OCI-LY3 (cell line): ENCODE data around the gene NUSAP1.

Experiments used
- H2AFZ ChIP-seq: fragments of 200-600, 300-600 bp; shearing (Covaris generic); 2 replicates; pipeline ENCODE4 v1.6.0; 2014; ENCODE audit warnings: antibody characterized with exemption, low read depth, low read length
- H3K27ac ChIP-seq: fragments of 200-600, 300-600 bp; sonication (generic); 2 replicates; pipeline ENCODE4 v1.5.1; 2014; ENCODE audit warnings: mild to moderate bottlenecking, low read length, moderate library complexity, mixed read lengths
- H3K27me3 ChIP-seq: fragments of 200-600, 300-600 bp; sonication (generic); 2 replicates; pipeline ENCODE4 v1.6.1; 2014; ENCODE audit warnings: low read depth, low read length, mixed read lengths
- H3K36me3 ChIP-seq: fragments of 200-600, 300-600 bp; sonication (generic); replicated peaks from 2 replicates; pipeline ENCODE3; 2014; ENCODE audit warnings: low read depth, low read length, mixed read lengths
- H3K4me1 ChIP-seq: fragments of 300-600, 200-600 bp; sonication (generic); 2 replicates; pipeline ENCODE4 v1.6.1; 2014; ENCODE audit warnings: low read length, mixed read lengths
- H3K4me2 ChIP-seq: fragments of 200-600, 300-600 bp; sonication (generic); 2 replicates; pipeline ENCODE4 v1.6.1; 2014; ENCODE audit warnings: low read length, mixed read lengths
- H3K4me3 ChIP-seq: fragments of 300-600, 200-600 bp; sonication (generic); 2 replicates; pipeline ENCODE4 v1.5.1; 2014; ENCODE audit warnings: antibody characterized with exemption, mild to moderate bottlenecking, low read length, moderate library complexity
- H3K79me2 ChIP-seq: fragments of 300-600, 200-600 bp; shearing (Covaris generic); 2 replicates; pipeline ENCODE4 v1.6.1; 2014; ENCODE audit warnings: mild to moderate bottlenecking, low read length, mixed read lengths
- H3K9ac ChIP-seq: fragments of 300-600, 200-600 bp; shearing (Covaris generic); 2 replicates; pipeline ENCODE4 v1.6.0; 2014; ENCODE audit warnings: mild to moderate bottlenecking, low read length, moderate library complexity
- H3K9me3 ChIP-seq: fragments of 200-600, 300-600 bp; shearing (Covaris generic); 2 replicates; pipeline ENCODE4 v1.6.1; 2014; ENCODE audit warnings: low read length, mixed read lengths; ENCODE audit not compliant: insufficient read depth
- H4K20me1 ChIP-seq: fragments of 200-600, 300-600 bp; sonication (generic); 2 replicates; pipeline ENCODE4 v1.6.1; 2016; ENCODE audit warnings: low read length, mixed read lengths; ENCODE audit not compliant: insufficient read depth
- EZH2phosphoT487 ChIP-seq: fragments of 200-600 bp; shearing (Covaris generic); IDR thresholded peaks from 2 replicates; pipeline ENCODE4 v1.6.1; 2018; ENCODE audit warnings: antibody characterized with exemption, mixed run types, low read depth
- TF ChIP-seq, protein P1 (sequence below): fragments of 200-600, 300-600 bp; sonication (generic); IDR thresholded peaks from 2 replicates; pipeline ENCODE4 v1.5.1; 2014; ENCODE audit warnings: antibody characterized with exemption, low read length, low read depth

Gene NUSAP1

DNA sequence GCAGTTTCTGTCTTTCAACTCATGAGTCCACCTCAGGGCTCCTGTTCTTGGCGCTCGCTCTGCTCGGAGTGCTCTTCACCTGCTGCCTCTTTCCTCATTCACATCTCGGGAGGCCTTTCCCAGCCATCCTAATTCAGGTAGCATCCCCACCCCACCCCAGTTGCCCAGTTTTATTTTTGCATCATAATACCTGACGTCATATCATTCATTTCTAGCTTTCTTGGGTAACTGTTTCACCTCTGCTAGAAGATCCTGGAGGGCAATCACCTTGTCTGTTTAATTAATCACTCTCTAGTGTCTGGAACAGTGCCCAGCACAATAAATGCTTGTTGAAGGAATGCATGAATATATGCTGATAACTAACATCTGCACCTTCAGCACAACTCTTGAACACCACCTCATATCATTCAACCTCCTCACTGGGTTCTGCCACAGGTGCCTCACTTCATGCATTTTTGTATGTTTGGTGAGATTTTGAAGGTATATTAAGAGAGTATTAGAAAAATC lies 7.6 kb downstream of the NUSAP1 start:
- peaks cover 61% of the 10 kb centered on the region for H4K20me1 ChIP-seq
- H3K4me2 ChIP-seq = no peak overlapping the region
- H3K4me1 ChIP-seq = no peaks in the 10 kb centered on the region
- peaks cover 95% of the 10 kb centered on the region for H3K79me2 ChIP-seq
- H3K27me3 ChIP-seq = no peaks in the 10 kb centered on the region
- H3K36me3 ChIP-seq = peaks cover 62% of the 10 kb centered on the region
- H2AFZ ChIP-seq = no peak overlapping the region
- H3K27ac ChIP-seq = no peak overlapping the region
- no peaks in the 10 kb centered on the region for H3K9me3 ChIP-seq
- H3K4me3 ChIP-seq = no peak overlapping the region
- TF ChIP-seq EZH2phosphoT487 = no peak
- TF ChIP-seq, protein P1, sequence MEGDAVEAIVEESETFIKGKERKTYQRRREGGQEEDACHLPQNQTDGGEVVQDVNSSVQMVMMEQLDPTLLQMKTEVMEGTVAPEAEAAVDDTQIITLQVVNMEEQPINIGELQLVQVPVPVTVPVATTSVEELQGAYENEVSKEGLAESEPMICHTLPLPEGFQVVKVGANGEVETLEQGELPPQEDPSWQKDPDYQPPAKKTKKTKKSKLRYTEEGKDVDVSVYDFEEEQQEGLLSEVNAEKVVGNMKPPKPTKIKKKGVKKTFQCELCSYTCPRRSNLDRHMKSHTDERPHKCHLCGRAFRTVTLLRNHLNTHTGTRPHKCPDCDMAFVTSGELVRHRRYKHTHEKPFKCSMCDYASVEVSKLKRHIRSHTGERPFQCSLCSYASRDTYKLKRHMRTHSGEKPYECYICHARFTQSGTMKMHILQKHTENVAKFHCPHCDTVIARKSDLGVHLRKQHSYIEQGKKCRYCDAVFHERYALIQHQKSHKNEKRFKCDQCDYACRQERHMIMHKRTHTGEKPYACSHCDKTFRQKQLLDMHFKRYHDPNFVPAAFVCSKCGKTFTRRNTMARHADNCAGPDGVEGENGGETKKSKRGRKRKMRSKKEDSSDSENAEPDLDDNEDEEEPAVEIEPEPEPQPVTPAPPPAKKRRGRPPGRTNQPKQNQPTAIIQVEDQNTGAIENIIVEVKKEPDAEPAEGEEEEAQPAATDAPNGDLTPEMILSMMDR = no peak
- no peak overlapping the region for H3K9ac ChIP-seq

DNA sequence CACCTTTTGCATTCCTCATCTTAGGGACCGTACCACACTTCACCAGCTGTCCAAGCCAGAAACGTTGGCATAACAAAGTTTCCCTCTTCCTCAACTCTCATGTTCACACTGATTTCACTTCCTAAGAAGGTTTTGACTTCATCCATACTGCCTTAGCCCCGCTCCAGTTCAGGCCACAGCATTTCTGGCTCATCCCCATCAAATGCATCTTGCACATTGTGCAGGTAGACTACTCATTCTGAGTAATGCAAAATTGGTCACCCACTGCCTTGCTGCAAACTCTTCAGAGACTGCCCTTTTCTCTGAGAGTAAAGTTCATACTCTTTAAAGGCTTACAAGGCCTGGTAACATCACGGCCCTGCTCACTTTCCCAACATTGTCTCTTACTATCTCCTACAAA lies 8.8 kb downstream of the NUSAP1 start:
- Histone ChIP-seq H3K27ac (no peak overlapping the region), H3K79me2 (peaks cover 97% of the 10 kb centered on the region), H3K4me2 (no peak overlapping the region), H3K4me1 (no peaks in the 10 kb centered on the region), H3K9me3 (no peaks in the 10 kb centered on the region), H3K4me3 (no peak overlapping the region), H4K20me1 (peaks cover 57% of the 10 kb centered on the region), H3K9ac (no peak overlapping the region), H2AFZ (no peak overlapping the region), H3K36me3 (peaks cover 65% of the 10 kb centered on the region), H3K27me3 (no peaks in the 10 kb centered on the region)
- TF ChIP-seq, protein P1 = no peak
- no peak for TF ChIP-seq EZH2phosphoT487

DNA sequence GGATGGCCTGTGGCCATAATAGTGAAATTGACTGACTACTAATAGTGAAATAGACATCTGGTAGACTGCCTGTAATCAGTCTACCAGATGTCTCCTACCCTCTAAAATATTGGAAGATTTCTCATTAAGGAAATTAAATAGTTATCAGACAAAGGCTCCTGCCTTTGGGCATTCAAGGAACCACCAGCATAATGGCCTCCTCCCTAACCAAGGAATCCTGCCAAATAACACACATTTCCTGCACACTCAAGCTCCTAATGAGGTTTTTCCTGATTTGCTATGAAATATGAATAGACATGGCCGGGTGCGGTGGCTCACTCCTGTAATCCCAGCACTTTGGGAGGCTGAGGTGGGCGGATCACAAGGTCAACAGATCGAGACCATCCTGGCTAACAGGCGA lies 14.6 kb downstream of the NUSAP1 start:
- H3K36me3 ChIP-seq = peaks cover 55% of the 10 kb centered on the region
- no peaks in the 10 kb centered on the region for H3K27me3 ChIP-seq
- peaks cover 54% of the 10 kb centered on the region for H3K79me2 ChIP-seq
- no peaks in the 10 kb centered on the region for H3K4me1 ChIP-seq
- H3K4me3 ChIP-seq = no peak overlapping the region
- H2AFZ ChIP-seq = no peak overlapping the region
- H3K9ac ChIP-seq = no peak overlapping the region
- no peaks in the 10 kb centered on the region for H3K9me3 ChIP-seq
- peaks cover 6% of the 10 kb centered on the region for H4K20me1 ChIP-seq
- H3K27ac ChIP-seq = no peak overlapping the region
- H3K4me2 ChIP-seq = no peak overlapping the region
- TF ChIP-seq EZH2phosphoT487 = no peak
- TF ChIP-seq, protein P1 = no peak

DNA sequence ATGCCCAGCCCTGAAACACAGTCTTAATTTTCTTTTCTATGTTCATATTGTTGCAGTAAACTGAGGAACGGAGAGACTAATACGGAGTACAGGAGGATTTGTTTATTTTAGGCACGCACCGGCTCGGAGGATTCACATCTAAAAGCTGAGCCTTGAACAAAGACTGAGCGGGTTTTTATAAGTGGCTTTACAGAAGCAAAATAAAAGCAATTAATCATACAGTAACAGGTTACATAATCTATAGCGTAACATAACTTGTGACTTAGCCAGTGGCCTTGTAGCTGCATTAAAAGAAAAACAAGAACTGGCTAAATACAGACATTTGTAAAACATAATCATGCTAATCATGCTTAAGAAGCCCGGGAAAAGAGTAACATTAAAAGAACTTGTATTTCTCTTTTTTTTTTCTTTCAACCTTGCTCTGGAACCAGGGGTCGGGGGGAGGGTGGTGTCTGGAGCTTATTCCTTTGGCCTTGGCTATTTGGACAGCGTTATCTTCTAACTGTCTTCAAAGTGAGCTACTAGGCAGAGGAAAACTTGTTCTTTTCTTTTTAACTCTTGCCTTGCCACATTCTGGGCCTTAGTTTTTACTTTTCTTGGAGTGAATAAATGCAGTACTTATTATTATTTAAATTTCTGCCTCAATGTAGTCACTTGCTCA lies 17.5 kb downstream of the NUSAP1 start:
- no peaks in the 10 kb centered on the region for H4K20me1 ChIP-seq
- no peaks in the 10 kb centered on the region for H3K9me3 ChIP-seq
- no peak overlapping the region for H3K9ac ChIP-seq
- no peak overlapping the region for H2AFZ ChIP-seq
- no peaks in the 10 kb centered on the region for H3K4me1 ChIP-seq
- H3K79me2 ChIP-seq = peaks cover 30% of the 10 kb centered on the region
- TF ChIP-seq, protein P1 = no peak
- no peak for TF ChIP-seq EZH2phosphoT487
- H3K27me3 ChIP-seq = no peaks in the 10 kb centered on the region
- H3K36me3 ChIP-seq = peaks cover 55% of the 10 kb centered on the region
- H3K27ac ChIP-seq = no peak overlapping the region
- H3K4me3 ChIP-seq = no peak overlapping the region
- no peak overlapping the region for H3K4me2 ChIP-seq
